ENCODE data around the gene SYTL2. TPM values are rescaled to one million over a fixed set of nuclear protein-coding genes. Genes with fewer than 3 reads are reported as not detected.

Gene SYTL2
- total and polyA plus RNA-seq, 2 experiments from 2014 or later = 3.4 to 7.2 TPM

DNA sequence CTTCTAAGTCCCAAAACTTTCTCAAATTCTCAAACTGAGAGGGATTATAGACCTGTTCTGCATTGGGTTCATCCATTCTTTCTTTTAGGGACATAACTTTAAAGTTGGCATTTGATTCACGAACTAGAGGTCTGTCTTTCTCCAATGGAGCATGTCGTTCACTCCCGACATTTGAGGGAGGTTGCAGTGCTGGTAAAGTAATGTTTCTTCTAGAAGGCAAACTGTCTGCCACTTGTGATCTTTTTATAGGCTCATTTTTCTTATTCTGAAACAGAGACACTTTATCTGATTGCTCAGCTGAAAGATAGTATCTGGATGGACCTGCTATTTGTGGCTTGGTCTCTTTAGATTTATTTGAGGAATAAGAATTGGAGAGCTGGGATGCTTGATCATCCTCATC, 84.6 kb downstream of the SYTL2 start:
- Histone ChIP-seq H3K9me2 (ENCODE audit: insufficient read depth) (peaks cover 26% of the 10 kb centered on the region), H3K4me2 (no peak overlapping the region), H3K36me3 (ENCODE audit: insufficient read depth) (no peaks in the 10 kb centered on the region), H3K27ac (ENCODE audit: low read depth) (no peak overlapping the region), H3K79me2 (replicated peaks; ENCODE audit: insufficient read depth) (no peaks in the 10 kb centered on the region), H4K20me1 (replicated peaks; ENCODE audit: insufficient read depth) (no peaks in the 10 kb centered on the region), H3K4me3 (no peak overlapping the region), H3K27me3 (ENCODE audit: insufficient read depth) (no peaks in the 10 kb centered on the region), H3F3A (replicated peaks; ENCODE audit: low read depth) (no peaks in the 10 kb centered on the region), H2AFZ (no peak overlapping the region), H3K4me1 (ENCODE audit: insufficient read depth) (no peaks in the 10 kb centered on the region)
- H3K36me3 Mint-ChIP-seq (ENCODE audit: low read depth) = no peaks in the 10 kb centered on the region
- no peaks in the 10 kb centered on the region; the same call in 2 of the 3 replicates for H3K9me3 Mint-ChIP-seq
- TF ChIP-seq CTCF (conservative IDR thresholded peaks at IDR 0.05; ENCODE audit: low read depth in 2 of 2) = no peak
- no peak for TF ChIP-seq ZNF114 (CRISPR knock-in tag; IDR thresholded peaks at IDR 0.05)
- no peak for TF ChIP-seq NANOG (IDR thresholded peaks at IDR 0.05; ENCODE audit: borderline replicate concordance)
- TF ChIP-seq, protein P1, sequence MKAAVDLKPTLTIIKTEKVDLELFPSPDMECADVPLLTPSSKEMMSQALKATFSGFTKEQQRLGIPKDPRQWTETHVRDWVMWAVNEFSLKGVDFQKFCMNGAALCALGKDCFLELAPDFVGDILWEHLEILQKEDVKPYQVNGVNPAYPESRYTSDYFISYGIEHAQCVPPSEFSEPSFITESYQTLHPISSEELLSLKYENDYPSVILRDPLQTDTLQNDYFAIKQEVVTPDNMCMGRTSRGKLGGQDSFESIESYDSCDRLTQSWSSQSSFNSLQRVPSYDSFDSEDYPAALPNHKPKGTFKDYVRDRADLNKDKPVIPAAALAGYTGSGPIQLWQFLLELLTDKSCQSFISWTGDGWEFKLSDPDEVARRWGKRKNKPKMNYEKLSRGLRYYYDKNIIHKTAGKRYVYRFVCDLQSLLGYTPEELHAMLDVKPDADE (IDR thresholded peaks at IDR 0.05) = no peak
- TF ChIP-seq, protein P2, sequence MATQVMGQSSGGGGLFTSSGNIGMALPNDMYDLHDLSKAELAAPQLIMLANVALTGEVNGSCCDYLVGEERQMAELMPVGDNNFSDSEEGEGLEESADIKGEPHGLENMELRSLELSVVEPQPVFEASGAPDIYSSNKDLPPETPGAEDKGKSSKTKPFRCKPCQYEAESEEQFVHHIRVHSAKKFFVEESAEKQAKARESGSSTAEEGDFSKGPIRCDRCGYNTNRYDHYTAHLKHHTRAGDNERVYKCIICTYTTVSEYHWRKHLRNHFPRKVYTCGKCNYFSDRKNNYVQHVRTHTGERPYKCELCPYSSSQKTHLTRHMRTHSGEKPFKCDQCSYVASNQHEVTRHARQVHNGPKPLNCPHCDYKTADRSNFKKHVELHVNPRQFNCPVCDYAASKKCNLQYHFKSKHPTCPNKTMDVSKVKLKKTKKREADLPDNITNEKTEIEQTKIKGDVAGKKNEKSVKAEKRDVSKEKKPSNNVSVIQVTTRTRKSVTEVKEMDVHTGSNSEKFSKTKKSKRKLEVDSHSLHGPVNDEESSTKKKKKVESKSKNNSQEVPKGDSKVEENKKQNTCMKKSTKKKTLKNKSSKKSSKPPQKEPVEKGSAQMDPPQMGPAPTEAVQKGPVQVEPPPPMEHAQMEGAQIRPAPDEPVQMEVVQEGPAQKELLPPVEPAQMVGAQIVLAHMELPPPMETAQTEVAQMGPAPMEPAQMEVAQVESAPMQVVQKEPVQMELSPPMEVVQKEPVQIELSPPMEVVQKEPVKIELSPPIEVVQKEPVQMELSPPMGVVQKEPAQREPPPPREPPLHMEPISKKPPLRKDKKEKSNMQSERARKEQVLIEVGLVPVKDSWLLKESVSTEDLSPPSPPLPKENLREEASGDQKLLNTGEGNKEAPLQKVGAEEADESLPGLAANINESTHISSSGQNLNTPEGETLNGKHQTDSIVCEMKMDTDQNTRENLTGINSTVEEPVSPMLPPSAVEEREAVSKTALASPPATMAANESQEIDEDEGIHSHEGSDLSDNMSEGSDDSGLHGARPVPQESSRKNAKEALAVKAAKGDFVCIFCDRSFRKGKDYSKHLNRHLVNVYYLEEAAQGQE (IDR thresholded peaks at IDR 0.05; ENCODE audit: unreplicated experiment) = no peak
- TF ChIP-seq EZH2 (IDR thresholded peaks at IDR 0.05; ENCODE audit: low read depth, unreplicated experiment) = no peak
- TF ChIP-seq EZH2phosphoT487 (IDR thresholded peaks at IDR 0.05; ENCODE audit: unreplicated experiment) = no peak
- no peak for TF ChIP-seq ZNF331 (CRISPR knock-in tag; IDR thresholded peaks at IDR 0.05; ENCODE audit: low read depth)
- no peak for TF ChIP-seq POLR2AphosphoS5 (IDR thresholded peaks at IDR 0.05; ENCODE audit: low read depth)
- TF ChIP-seq JUNB (IDR thresholded peaks at IDR 0.05; ENCODE audit: unreplicated experiment) = no peak
- TF ChIP-seq, protein P3, sequence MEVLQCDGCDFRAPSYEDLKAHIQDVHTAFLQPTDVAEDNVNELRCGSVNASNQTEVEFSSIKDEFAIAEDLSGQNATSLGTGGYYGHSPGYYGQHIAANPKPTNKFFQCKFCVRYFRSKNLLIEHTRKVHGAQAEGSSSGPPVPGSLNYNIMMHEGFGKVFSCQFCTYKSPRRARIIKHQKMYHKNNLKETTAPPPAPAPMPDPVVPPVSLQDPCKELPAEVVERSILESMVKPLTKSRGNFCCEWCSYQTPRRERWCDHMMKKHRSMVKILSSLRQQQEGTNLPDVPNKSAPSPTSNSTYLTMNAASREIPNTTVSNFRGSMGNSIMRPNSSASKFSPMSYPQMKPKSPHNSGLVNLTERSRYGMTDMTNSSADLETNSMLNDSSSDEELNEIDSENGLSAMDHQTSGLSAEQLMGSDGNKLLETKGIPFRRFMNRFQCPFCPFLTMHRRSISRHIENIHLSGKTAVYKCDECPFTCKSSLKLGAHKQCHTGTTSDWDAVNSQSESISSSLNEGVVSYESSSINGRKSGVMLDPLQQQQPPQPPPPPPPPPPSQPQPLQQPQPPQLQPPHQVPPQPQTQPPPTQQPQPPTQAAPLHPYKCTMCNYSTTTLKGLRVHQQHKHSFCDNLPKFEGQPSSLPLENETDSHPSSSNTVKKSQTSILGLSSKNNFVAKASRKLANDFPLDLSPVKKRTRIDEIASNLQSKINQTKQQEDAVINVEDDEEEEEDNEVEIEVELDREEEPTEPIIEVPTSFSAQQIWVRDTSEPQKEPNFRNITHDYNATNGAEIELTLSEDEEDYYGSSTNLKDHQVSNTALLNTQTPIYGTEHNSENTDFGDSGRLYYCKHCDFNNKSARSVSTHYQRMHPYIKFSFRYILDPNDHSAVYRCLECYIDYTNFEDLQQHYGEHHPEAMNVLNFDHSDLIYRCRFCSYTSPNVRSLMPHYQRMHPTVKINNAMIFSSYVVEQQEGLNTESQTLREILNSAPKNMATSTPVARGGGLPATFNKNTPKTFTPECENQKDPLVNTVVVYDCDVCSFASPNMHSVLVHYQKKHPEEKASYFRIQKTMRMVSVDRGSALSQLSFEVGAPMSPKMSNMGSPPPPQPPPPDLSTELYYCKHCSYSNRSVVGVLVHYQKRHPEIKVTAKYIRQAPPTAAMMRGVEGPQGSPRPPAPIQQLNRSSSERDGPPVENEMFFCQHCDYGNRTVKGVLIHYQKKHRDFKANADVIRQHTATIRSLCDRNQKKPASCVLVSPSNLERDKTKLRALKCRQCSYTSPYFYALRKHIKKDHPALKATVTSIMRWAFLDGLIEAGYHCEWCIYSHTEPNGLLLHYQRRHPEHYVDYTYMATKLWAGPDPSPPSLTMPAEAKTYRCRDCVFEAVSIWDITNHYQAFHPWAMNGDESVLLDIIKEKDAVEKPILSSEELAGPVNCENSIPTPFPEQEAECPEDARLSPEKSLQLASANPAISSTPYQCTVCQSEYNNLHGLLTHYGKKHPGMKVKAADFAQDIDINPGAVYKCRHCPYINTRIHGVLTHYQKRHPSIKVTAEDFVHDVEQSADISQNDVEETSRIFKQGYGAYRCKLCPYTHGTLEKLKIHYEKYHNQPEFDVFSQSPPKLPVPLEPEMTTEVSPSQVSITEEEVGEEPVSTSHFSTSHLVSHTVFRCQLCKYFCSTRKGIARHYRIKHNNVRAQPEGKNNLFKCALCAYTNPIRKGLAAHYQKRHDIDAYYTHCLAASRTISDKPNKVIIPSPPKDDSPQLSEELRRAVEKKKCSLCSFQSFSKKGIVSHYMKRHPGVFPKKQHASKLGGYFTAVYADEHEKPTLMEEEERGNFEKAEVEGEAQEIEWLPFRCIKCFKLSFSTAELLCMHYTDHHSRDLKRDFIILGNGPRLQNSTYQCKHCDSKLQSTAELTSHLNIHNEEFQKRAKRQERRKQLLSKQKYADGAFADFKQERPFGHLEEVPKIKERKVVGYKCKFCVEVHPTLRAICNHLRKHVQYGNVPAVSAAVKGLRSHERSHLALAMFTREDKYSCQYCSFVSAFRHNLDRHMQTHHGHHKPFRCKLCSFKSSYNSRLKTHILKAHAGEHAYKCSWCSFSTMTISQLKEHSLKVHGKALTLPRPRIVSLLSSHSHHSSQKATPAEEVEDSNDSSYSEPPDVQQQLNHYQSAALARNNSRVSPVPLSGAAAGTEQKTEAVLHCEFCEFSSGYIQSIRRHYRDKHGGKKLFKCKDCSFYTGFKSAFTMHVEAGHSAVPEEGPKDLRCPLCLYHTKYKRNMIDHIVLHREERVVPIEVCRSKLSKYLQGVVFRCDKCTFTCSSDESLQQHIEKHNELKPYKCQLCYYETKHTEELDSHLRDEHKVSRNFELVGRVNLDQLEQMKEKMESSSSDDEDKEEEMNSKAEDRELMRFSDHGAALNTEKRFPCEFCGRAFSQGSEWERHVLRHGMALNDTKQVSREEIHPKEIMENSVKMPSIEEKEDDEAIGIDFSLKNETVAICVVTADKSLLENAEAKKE (CRISPR knock-in tag; IDR thresholded peaks at IDR 0.05) = no peak
- TF ChIP-seq STAT1 (IDR thresholded peaks at IDR 0.05; ENCODE audit: unreplicated experiment) = no peak
- no peak for TF ChIP-seq CREB1 (CRISPR knock-in tag; IDR thresholded peaks at IDR 0.05; ENCODE audit: low read depth)
- H3K27ac Mint-ChIP-seq = no peak overlapping the region
- peaks cover 7% of the 10 kb centered on the region; the same call in 1 of the 3 replicates for H3K4me1 Mint-ChIP-seq
- no peak for DNase-seq (ENCODE audit: low spot score)
- no peak for ATAC-seq
- H3K27me3 Mint-ChIP-seq (ENCODE audit: insufficient read depth, low read depth, poor library complexity) = peaks cover 2% of the 10 kb centered on the region
- H3K4me3 Mint-ChIP-seq = no peak overlapping the region

Data from GM23338 (cell line).